ENCODE results near the gene SELL.
"Not testable (repeated sequence)": the region's sequence is repeated elsewhere in the genome, so short reads cannot be mapped to it uniquely, and the experiment has no call there.

The SELL gene

GRCh38 chr1:169679692-169680091, 31.7 kb downstream of the SELL start:
- no peak overlapping the region for H3K4me3 ChIP-seq
- H3K27ac ChIP-seq: peak overlapping the region in 1 of 21 experiments; percentile 54

GRCh38 chr1:169676001-169676400, 35.4 kb downstream of the SELL start:
- no peak overlapping the region for H3K27ac ChIP-seq
- no peak overlapping the region for H3K4me3 ChIP-seq

- no peak overlapping the region for H3K4me3 ChIP-seq
- H3K27ac ChIP-seq: no peak overlapping the region
These were observed 40.6 kb downstream of the SELL start for GRCh38 chr1:169670836-169671235.

GRCh38 chr1:169670244-169670643, 41.2 kb downstream of the SELL start:
- H3K27ac ChIP-seq: not testable (repeated sequence)

DNA sequence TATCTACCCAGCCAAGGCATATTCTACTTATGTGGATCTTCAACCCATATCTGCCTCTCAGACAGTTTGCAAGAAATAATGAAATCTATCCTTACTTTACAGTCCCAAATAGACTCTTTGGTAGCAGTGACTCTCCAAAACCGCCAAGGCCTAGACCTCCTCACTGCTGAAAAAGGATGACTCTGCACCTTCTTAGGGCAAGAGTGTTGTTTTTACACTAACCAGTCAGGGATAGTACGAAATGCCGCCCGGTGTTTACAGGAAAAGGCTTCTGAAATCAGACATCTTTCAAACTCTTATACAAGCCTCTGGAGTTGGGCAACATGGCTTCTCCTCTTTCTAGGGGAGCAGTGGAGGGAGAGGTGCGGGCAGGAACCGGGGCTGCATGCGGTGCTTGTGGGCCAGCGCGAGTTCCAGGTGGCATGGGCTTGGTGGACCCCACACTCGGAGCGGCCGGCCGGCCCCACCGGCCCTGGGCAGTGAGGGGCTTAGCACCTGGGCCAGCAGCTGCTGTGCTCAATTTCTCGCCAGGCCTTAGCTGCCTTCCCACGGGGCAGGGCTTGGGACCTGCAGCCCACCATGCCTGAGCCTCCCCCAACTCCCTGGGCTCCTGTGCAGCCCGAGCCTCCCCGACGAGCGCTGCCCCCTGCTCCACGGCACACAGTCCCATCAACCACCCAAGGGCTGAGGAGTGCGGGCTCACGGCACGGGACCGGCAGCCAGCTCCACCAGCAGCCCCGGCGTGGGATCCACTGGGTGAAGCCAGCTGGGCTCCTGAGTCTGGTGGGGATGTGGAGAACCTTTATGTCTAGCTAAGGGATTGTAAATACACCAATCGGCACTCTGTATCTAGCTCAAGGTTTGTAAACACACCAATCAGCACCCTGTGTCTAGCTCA, 43.5 kb downstream of the SELL start:
- not testable (repeated sequence) for H3K4me3 ChIP-seq
- H3K27ac ChIP-seq: peak overlapping the region in 5 of 21 experiments; percentile 32 to 50 (median 45)

More at GRCh38 chr1:169670244-169670643, 41.2 kb downstream of the SELL start:
- H3K4me3 ChIP-seq: not testable (repeated sequence)

DNA sequence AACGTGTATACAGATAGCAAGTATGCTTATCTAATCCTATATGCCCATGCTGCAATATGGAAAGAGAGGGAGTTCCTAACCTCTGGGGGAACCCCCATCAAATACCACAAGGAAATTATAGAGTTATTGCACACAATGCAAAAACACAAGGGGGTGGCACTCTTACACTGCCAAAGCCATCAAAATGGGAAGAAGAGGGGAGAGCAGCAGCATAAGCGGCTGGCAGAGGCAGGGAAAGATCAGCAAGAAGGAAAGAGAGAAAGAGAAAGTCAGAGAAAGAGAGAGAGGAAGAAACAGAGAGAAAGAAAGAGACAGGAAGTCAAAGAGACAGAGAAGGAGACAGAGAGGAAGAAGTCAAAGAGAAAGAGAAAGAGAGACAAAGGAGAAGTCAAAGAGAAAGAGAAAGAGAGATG, 44.2 kb downstream of the SELL start:
- not testable (repeated sequence) for H3K4me3 ChIP-seq
- H3K27ac ChIP-seq: peak overlapping the region in 2 of 21 experiments; percentile 32 to 50

- H3K27ac ChIP-seq, H3K4me3 ChIP-seq: not testable (repeated sequence)
These were observed 48.7 kb downstream of the SELL start for GRCh38 chr1:169662680-169663079.

GRCh38 chr1:169661066-169661465, 50.4 kb downstream of the SELL start:
- H3K27ac ChIP-seq, H3K4me3 ChIP-seq: not testable (repeated sequence)

DNA sequence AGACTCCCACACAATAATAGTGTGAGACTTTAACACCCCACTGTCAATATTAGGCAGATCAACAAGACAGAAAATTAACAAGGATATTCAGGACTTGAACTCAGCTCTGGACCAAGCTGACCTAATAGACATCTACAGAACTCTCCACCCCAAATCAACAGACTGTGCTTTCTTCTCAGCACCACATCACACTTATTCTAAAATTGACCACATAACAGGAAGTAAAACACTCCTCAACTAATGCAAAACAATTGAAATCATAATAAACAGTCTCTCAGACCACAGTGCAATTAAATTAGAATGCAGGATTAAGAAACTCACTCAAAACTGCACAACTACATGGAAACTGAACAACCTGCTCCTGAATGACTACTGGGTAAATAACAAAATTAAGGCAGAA, 52.6 kb downstream of the SELL start:
- not testable (repeated sequence) for H3K4me3 ChIP-seq
- peak overlapping the region in 1 of 21 experiments; percentile 19 for H3K27ac ChIP-seq

DNA sequence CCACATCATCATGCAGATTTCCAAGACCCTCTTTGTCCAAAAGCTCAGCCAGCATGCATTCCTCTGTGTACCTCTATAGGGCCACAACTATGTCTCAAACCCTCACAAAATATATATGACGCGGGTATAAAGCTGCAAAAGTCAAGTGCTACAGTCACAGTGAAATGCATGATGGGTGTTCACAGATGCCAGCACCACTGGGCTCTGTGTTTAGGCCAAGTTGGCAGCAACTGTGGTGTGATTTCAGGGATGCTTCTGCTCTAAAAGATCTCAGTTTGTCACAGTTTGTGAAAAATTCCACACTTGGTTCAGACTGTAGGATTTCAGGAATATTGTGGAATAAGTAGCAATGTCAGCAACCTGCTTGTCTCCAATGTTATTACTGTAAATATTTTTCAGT, 57.5 kb downstream of the SELL start:
- Histone ChIP-seq H3K27ac (no peak overlapping the region), H3K4me3 (no peak overlapping the region)

- Histone ChIP-seq H3K27ac (no peak overlapping the region), H3K4me3 (no peak overlapping the region)
These were observed 60.4 kb downstream of the SELL start for GRCh38 chr1:169651035-169651434.

DNA sequence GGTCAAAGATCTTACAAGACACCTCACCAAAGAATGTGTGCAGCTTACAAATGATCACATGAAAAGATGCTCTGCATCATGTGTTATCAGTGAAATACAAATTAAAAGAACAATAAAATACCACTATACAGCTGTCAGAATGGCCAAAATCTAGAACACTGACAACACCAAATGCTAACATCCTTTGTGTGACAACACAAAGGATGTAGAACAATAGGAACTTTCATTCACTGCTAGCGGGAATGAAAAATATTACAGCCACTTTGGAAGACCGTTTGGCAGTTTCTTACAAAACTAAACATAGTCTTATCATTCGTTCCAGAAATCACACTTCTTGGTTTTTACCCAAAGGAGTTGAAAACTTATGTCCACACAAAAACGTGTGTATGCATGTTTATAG, 60.9 kb downstream of the SELL start:
- no peak overlapping the region for H3K27ac ChIP-seq
- H3K4me3 ChIP-seq: no peak overlapping the region

DNA sequence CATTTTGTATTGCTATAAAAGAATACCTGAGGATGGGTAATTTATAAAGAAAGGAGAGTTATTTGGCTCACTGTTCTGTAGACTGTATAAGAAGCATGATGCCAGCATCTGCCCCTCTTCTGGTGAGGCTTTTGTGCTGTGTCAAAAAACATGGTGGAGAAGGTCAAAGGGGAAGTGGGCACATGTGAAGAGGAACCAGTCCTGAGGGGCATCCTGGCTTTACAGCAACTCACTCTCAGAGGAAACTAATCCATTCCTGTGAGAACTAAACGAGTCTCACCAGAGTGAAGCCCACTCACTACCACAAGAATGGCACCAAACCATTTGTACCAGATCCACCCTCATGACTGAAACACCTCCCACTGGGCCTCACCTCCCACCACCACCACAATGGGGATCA, 62.7 kb downstream of the SELL start:
- Histone ChIP-seq H3K4me3 (no peak overlapping the region), H3K27ac (peak overlapping the region in 1 of 21 experiments; percentile 3)

DNA sequence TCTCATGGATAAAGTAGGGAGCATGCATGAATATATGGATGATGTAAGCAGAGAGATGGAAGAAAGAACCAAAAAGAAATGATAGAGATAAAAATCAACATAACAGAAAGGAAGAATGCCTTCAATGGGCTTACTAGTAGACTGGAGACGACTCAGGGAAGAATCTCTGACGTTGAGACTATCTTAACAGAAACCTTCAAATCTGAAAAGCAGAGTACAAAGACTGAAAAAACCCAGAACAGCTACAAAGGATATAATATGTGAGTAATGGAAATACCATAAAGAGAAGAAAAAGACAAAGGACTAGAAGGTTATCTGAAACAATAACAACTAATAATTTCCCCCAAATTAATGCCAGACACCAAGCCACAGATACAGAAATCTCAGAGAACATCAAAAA, 63.2 kb downstream of the SELL start:
- no peak overlapping the region for H3K27ac ChIP-seq
- H3K4me3 ChIP-seq: no peak overlapping the region

DNA sequence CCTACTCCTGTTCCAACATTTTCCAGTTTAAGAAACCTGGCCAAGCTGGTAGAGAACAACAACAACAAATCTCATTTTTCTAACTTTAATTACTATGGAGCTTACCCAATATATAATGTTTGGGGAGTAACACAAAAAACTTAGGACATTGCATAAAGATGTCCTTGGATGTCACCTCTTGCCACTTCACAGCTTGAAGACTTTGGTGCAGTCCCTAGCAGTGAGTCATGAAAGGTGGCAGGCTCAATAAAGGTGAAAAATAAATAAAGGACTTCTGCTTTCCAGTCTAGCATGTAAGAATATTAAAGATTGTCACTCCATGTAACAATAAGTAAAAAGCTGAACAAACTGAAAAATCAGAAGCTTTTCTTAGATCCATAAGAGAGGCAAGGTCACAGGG, 63.9 kb downstream of the SELL start:
- Histone ChIP-seq H3K4me3 (no peak overlapping the region), H3K27ac (no peak overlapping the region)

DNA sequence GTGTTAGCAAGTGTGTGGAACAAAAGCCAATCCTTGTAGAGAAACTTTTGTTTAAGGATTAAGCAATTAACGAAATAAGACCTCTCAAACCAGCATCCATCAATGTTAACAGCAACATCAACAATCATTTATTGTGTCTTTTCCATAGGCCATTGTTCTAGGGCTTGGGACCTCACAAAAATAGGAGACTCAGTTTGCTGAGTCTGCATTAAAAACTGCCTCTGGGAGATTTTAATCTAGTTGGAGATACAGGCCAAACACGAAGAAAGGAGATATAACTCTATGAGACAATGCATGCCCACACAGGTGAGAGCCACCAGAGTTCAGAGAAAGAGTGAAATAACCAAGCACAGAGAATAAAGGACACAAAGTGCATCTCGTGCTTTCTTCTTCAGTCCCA, 67.1 kb downstream of the SELL start:
- Histone ChIP-seq H3K4me3 (no peak overlapping the region), H3K27ac (no peak overlapping the region)
